ENCODE data around the gene CEP192. TPM values are rescaled to one million over a fixed set of nuclear protein-coding genes. Genes with fewer than 3 reads are reported as not detected.

Gene CEP192
- total RNA-seq, 3 donors from 2014 or later, result 19.8 to 38.6 (median 23.9) TPM

DNA sequence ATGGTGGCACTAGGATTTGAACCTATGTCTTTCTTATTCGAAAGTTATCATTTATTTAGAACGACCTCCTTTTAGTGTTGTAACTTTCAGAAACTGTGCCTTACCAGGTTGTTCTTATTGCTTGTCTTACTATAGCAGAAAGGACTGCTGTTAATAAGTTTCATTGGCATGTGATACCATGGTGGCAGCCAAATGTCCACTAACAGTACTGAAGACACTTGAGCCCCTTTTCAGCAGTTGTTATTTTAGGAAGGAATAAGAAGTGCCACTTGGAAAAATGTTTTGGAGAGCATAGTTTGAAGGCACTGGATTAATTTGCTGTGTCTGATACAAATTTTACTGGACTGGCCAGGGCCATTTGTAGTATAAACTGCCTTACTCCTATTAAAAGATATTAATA lies 37.7 kb downstream of the CEP192 start:
- TF ChIP-seq POLR2A (IDR thresholded peaks at IDR 0.05) (no peak), POLR2AphosphoS5 (IDR thresholded peaks at IDR 0.05) (no peak)
- TF ChIP-seq, protein P1, sequence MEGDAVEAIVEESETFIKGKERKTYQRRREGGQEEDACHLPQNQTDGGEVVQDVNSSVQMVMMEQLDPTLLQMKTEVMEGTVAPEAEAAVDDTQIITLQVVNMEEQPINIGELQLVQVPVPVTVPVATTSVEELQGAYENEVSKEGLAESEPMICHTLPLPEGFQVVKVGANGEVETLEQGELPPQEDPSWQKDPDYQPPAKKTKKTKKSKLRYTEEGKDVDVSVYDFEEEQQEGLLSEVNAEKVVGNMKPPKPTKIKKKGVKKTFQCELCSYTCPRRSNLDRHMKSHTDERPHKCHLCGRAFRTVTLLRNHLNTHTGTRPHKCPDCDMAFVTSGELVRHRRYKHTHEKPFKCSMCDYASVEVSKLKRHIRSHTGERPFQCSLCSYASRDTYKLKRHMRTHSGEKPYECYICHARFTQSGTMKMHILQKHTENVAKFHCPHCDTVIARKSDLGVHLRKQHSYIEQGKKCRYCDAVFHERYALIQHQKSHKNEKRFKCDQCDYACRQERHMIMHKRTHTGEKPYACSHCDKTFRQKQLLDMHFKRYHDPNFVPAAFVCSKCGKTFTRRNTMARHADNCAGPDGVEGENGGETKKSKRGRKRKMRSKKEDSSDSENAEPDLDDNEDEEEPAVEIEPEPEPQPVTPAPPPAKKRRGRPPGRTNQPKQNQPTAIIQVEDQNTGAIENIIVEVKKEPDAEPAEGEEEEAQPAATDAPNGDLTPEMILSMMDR (IDR thresholded peaks at IDR 0.05), result no peak
- H3K4me1 ChIP-seq, result no peaks in the 10 kb centered on the region
- H3K4me3 ChIP-seq, result no peak overlapping the region
- no peaks in the 10 kb centered on the region for H3K9me3 ChIP-seq
- H3K27me3 ChIP-seq, result no peaks in the 10 kb centered on the region
- DNase-seq (ENCODE audit: low spot score in 2 of 2), result no peak
- H3K27ac ChIP-seq, result no peak overlapping the region
- peaks cover 5% of the 10 kb centered on the region for H3K36me3 ChIP-seq
- intact Hi-C loops (cut with DNase I; ENCODE audit: low total_unique reads), result no loop called here

DNA sequence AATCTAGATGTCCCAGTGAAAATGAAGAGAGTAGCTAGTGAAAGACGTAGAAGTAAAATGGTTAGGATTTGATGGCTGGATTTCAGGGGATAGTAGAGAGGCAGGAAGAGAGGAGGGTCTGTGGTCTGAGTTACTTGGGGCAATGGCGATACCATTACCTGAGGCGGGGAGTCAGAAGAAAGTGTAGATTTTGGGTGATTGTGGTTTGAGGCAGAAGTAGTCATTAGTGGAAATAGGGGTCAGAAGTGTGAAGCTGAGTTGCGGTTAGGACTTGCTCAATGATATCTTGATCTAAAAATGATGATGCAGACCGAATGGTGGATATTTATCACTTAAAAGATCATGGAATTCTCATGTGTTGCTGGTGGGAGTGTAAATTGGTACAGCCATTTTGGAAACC lies 41.0 kb downstream of the CEP192 start:
- no peak for DNase-seq (ENCODE audit: low spot score in 2 of 2)
- H3K4me1 ChIP-seq, result no peaks in the 10 kb centered on the region
- no peaks in the 10 kb centered on the region for H3K9me3 ChIP-seq
- H3K27me3 ChIP-seq, result no peaks in the 10 kb centered on the region
- no peak overlapping the region for H3K27ac ChIP-seq
- TF ChIP-seq POLR2A (IDR thresholded peaks at IDR 0.05), result no peak
- TF ChIP-seq, protein P1 (IDR thresholded peaks at IDR 0.05), result no peak
- H3K4me3 ChIP-seq, result no peak overlapping the region
- intact Hi-C loops (cut with DNase I; ENCODE audit: low total_unique reads), result no loop called here
- H3K36me3 ChIP-seq, result peaks cover 5% of the 10 kb centered on the region

DNA sequence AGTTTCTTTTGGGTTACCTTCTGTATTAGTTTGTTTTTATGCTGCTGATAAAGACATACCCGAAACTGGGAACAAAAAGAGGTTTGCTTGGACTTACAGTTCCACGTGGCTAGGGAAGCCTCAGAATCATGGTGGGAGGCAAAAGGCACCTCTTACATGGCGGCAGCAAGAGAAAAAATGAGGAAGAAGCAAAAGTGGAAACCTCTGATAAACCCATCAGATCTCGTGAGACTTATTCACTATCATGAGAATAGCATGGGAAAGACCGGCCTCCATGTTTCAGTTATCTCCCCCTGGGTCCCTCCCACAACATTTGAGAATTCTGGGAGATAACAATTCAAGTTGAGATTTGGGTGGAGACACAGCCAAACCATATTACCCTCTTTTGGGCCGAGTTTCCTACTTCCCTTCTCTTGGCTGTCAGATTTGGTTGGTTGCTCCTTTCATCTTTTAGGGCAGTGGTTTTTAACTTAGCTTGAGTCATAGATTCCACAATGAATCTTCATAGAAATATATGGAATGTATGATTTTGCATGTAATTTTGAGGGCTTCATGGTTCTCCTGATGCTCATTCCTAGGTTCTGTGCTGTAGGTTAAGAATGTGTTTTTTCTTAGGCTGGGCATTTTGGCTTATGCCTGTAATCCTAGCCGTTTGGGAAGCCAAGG lies 44.2 kb downstream of the CEP192 start:
- TF ChIP-seq, protein P1 (IDR thresholded peaks at IDR 0.05), result no peak
- TF ChIP-seq POLR2A (IDR thresholded peaks at IDR 0.05), result no peak
- no peak for TF ChIP-seq POLR2AphosphoS5 (IDR thresholded peaks at IDR 0.05)
- H3K4me1 ChIP-seq, result no peaks in the 10 kb centered on the region

DNA sequence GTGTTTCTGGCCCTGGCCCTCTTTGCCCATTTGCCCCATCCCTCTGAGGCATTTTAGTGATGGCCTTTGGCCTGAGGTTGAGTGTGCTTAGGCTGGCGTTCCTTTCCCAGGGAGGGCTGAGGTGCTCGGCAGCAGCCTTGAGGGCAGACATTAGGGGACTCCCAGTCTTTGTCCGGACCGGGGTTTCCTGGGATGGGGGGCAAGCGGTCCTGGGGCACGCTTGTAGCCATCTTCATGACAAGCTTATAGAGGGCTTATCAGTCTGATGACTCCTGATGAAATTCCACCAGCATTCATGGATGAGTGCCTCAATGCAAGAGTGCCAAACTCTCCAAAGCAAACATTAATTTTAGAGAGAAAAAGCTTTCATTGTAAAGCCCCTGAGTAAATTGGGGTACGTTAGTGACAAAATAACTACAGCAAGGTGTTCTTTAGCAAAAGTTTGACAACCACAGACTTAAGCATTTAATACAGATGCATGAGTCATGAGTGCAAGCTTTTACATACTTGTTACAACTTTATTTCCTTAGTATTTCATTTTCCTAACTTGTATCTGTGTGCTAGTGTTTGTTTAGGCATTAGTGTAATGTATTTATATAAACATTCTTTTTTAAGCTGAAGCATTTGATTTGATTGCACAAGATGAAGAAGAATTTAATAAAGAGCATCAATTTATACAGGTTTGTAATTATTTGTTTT lies 45.6 kb downstream of the CEP192 start:
- TF ChIP-seq POLR2A (IDR thresholded peaks at IDR 0.05), result no peak
- no peak for TF ChIP-seq POLR2AphosphoS5 (IDR thresholded peaks at IDR 0.05)
- TF ChIP-seq, protein P1 (IDR thresholded peaks at IDR 0.05), result no peak
- intact Hi-C loops (cut with DNase I; ENCODE audit: low total_unique reads), result no loop called here
- DNase-seq (ENCODE audit: low spot score in 2 of 2), result no peak
- no peaks in the 10 kb centered on the region for H3K9me3 ChIP-seq
- H3K27ac ChIP-seq, result no peak overlapping the region
- no peaks in the 10 kb centered on the region for H3K36me3 ChIP-seq
- no peaks in the 10 kb centered on the region for H3K27me3 ChIP-seq
- H3K4me1 ChIP-seq, result no peaks in the 10 kb centered on the region
- no peak overlapping the region for H3K4me3 ChIP-seq

More for the DNA sequence above, 44.2 kb downstream of the CEP192 start:
- no peak overlapping the region for H3K27ac ChIP-seq
- no peaks in the 10 kb centered on the region for H3K9me3 ChIP-seq
- no peak overlapping the region for H3K4me3 ChIP-seq
- intact Hi-C loops (cut with DNase I; ENCODE audit: low total_unique reads), result no loop called here
- no peaks in the 10 kb centered on the region for H3K27me3 ChIP-seq
- DNase-seq (ENCODE audit: low spot score in 2 of 2), result no peak
- peaks cover 5% of the 10 kb centered on the region for H3K36me3 ChIP-seq

DNA sequence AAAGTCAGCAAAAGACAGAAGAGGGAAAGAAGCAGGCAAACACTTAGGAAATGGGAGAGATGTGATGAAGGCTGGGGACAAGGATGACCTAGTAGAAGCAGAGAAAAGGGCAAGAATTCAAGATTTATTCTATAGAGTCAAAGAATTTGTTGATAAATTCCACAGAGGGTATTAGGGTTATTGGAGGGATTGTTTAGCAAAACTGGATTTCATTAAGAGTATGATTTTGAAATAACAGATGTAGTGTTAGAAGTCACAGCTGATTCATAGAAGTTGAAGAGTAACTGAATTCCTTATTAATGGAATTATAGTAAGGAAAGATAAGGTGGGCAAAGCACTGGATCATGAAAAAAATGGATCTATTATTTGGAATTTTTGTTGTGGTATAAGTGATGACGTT lies 48.6 kb downstream of the CEP192 start:
- TF ChIP-seq POLR2AphosphoS5 (IDR thresholded peaks at IDR 0.05) (no peak), POLR2A (IDR thresholded peaks at IDR 0.05) (no peak)
- TF ChIP-seq, protein P1 (IDR thresholded peaks at IDR 0.05), result no peak
- no peaks in the 10 kb centered on the region for H3K4me1 ChIP-seq
- no peak overlapping the region for H3K27ac ChIP-seq
- H3K9me3 ChIP-seq, result no peaks in the 10 kb centered on the region
- intact Hi-C loops (cut with DNase I; ENCODE audit: low total_unique reads), result no loop called here
- no peaks in the 10 kb centered on the region for H3K27me3 ChIP-seq
- no peaks in the 10 kb centered on the region for H3K36me3 ChIP-seq
- no peak for DNase-seq (ENCODE audit: low spot score in 2 of 2)
- no peak overlapping the region for H3K4me3 ChIP-seq

Data from breast epithelium (tissue), 4 donors.